ENCODE results near the gene KLHL25.
"Not testable (repeated sequence)": the region's sequence is repeated elsewhere in the genome, so short reads cannot be mapped to it uniquely, and the experiment has no call there.

Gene KLHL25

DNA sequence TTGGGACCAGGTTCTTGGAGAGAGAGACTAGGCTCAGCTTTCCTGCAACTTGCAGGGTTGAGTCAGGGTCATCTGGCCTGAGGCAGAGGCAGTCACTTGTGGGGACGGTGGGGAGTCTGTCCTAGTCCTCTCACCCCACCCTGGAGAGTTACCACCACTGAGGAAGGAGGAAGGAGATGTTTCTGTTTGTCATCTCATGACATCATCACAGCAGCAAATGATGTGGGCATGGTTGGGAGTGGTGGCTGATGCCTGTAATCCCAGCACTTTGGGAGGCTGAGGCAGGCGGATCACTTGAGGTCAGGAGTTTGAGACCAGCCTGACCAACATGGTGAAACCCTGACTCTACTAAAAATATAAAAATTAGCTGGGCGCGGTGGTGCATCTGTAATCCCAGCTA is 35.0 kb upstream of the KLHL25 start:
- not testable (repeated sequence) for H3K9me3 ChIP-seq (ENCODE audit: control insufficient read depth, insufficient read depth, low read depth, low read length); H3K36me3 ChIP-seq (ENCODE audit: control insufficient read depth, insufficient read depth, low read length); H3K9ac ChIP-seq (ENCODE audit: low read length); H3K4me3 ChIP-seq (ENCODE audit: low read depth, low read length); H3K4me1 ChIP-seq (ENCODE audit: control insufficient read depth, insufficient read depth, low read length); H3K27me3 ChIP-seq (ENCODE audit: control insufficient read depth, insufficient read depth, low read length); H3K27ac ChIP-seq (ENCODE audit: low read depth, low read length)

GRCh38 chr15:85828874-85829273 is 34.1 kb upstream of the KLHL25 start:
- Histone ChIP-seq H3K9me3 (ENCODE audit: control insufficient read depth, insufficient read depth, low read depth, low read length) (no peaks in the 10 kb centered on the region), H3K36me3 (ENCODE audit: control insufficient read depth, insufficient read depth, low read length) (no peaks in the 10 kb centered on the region), H3K27me3 (ENCODE audit: control insufficient read depth, insufficient read depth, low read length) (no peaks in the 10 kb centered on the region), H3K9ac (ENCODE audit: low read length) (no peak overlapping the region), H3K27ac (ENCODE audit: low read depth, low read length) (no peak overlapping the region), H3K4me3 (ENCODE audit: low read depth, low read length) (no peak overlapping the region), H3K4me1 (ENCODE audit: control insufficient read depth, insufficient read depth, low read length) (no peaks in the 10 kb centered on the region; the same call in 1 of the 2 replicates)

DNA sequence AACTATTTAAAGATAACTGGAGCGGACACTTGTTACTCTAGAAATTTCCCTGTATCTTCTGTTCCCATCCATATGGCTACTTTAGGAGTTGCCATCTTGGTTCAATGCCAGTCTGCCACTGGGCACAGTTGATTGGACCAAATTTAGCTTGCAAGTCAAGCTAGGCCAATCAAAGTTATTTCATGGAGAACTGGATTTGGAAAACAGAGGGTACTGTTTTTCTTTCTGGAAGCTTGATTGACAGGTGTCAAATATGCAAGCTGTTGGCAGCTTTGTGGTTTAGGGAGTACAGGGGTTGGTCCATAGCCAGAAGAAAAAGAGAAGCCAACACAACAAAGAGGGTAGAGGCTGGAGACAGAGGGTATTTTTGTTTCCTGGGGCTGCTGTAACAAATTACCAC is 33.4 kb upstream of the KLHL25 start:
- Histone ChIP-seq H3K4me1 (ENCODE audit: control insufficient read depth, insufficient read depth, low read length) (no peaks in the 10 kb centered on the region; the same call in 1 of the 2 replicates), H3K27ac (ENCODE audit: low read depth, low read length) (no peak overlapping the region), H3K27me3 (ENCODE audit: control insufficient read depth, insufficient read depth, low read length) (no peaks in the 10 kb centered on the region), H3K9me3 (ENCODE audit: control insufficient read depth, insufficient read depth, low read depth, low read length) (no peaks in the 10 kb centered on the region), H3K36me3 (ENCODE audit: control insufficient read depth, insufficient read depth, low read length) (no peaks in the 10 kb centered on the region), H3K9ac (ENCODE audit: low read length) (no peak overlapping the region), H3K4me3 (ENCODE audit: low read depth, low read length) (no peak overlapping the region)

DNA sequence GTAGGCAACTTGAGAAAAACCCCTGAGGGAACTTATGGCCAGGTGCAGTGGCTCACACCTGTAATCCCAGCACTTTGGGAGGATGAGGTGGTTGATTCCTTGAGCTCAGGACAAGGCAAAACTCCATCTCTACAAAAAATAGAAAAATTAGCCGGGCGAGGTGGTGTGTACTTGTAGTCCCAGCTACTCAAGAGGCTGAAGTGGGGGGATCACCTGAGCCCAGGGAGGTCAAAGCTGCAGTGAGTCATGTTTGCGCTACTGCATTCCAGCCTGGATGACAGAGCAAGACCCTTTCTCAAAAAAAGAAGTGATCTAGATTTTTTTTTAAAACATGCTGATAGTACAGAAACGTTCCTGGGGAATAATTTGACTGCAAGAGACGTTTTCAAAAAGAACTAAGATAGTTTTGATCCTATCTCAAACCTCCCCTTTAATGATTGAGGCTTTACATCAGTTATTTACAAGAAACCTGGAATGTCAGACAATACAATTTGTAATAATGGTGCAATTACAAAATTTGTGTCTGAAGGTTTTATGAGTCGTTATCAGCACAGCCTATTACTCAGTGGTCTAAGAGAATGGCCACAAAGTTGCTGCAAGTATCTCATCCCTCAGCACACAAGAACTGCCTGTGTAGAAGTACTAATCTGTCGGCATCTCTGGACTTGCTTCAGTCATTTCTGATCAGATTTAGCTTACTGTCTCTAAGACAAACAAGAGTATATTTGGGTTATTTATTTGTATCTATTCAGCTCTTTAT is 32.2 kb upstream of the KLHL25 start:
- H3K9me3 ChIP-seq (ENCODE audit: control insufficient read depth, insufficient read depth, low read depth, low read length): no peaks in the 10 kb centered on the region
- H3K4me1 ChIP-seq (ENCODE audit: control insufficient read depth, insufficient read depth, low read length): no peaks in the 10 kb centered on the region; the same call in 1 of the 2 replicates
- H3K27ac ChIP-seq (ENCODE audit: low read depth, low read length): no peak overlapping the region
- no peaks in the 10 kb centered on the region for H3K27me3 ChIP-seq (ENCODE audit: control insufficient read depth, insufficient read depth, low read length)
- H3K9ac ChIP-seq (ENCODE audit: low read length): no peak overlapping the region
- no peak overlapping the region for H3K4me3 ChIP-seq (ENCODE audit: low read depth, low read length)
- H3K36me3 ChIP-seq (ENCODE audit: control insufficient read depth, insufficient read depth, low read length): no peaks in the 10 kb centered on the region

- H3K27me3 ChIP-seq (ENCODE audit: control insufficient read depth, insufficient read depth, low read length): no peaks in the 10 kb centered on the region
- no peaks in the 10 kb centered on the region for H3K36me3 ChIP-seq (ENCODE audit: control insufficient read depth, insufficient read depth, low read length)
- H3K9me3 ChIP-seq (ENCODE audit: control insufficient read depth, insufficient read depth, low read depth, low read length): no peaks in the 10 kb centered on the region
- H3K9ac ChIP-seq (ENCODE audit: low read length): no peak overlapping the region
- no peaks in the 10 kb centered on the region; the same call in 1 of the 2 replicates for H3K4me1 ChIP-seq (ENCODE audit: control insufficient read depth, insufficient read depth, low read length)
- no peak overlapping the region for H3K4me3 ChIP-seq (ENCODE audit: low read depth, low read length)
- H3K27ac ChIP-seq (ENCODE audit: low read depth, low read length): no peak overlapping the region
Observed at GRCh38 chr15:85825719-85826118, 31.0 kb upstream of the KLHL25 start.

DNA sequence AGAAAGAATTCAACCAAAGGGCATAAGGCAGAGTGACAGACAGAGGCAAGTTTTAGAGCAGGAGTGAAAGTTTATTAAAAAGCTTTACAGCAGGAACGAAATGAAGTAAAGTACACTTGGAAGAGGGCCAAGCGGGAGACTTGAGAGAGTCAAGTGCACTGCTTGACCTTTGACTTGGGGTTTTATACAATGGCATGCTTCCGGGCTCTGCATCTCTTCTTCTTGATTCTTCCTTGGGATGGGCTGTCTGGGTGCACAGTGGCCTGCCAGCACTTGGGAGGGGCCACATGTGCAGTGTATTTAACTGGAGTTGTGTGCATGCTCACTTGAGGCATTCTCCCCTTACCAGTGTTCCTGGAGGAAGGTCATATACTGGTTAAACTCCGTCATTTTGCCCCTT is 30.4 kb upstream of the KLHL25 start:
- H3K27me3 ChIP-seq (ENCODE audit: control insufficient read depth, insufficient read depth, low read length): no peaks in the 10 kb centered on the region
- no peak overlapping the region for H3K27ac ChIP-seq (ENCODE audit: low read depth, low read length)
- no peaks in the 10 kb centered on the region for H3K36me3 ChIP-seq (ENCODE audit: control insufficient read depth, insufficient read depth, low read length)
- H3K4me1 ChIP-seq (ENCODE audit: control insufficient read depth, insufficient read depth, low read length): no peaks in the 10 kb centered on the region; the same call in 1 of the 2 replicates
- no peak overlapping the region for H3K4me3 ChIP-seq (ENCODE audit: low read depth, low read length)
- H3K9me3 ChIP-seq (ENCODE audit: control insufficient read depth, insufficient read depth, low read depth, low read length): no peaks in the 10 kb centered on the region
- no peak overlapping the region for H3K9ac ChIP-seq (ENCODE audit: low read length)

GRCh38 chr15:85821545-85821944 is 26.8 kb upstream of the KLHL25 start:
- Histone ChIP-seq H3K4me1 (ENCODE audit: control insufficient read depth, insufficient read depth, low read length) (no peaks in the 10 kb centered on the region), H3K4me3 (ENCODE audit: low read depth, low read length) (no peak overlapping the region), H3K9ac (ENCODE audit: low read length) (no peak overlapping the region), H3K9me3 (ENCODE audit: control insufficient read depth, insufficient read depth, low read depth, low read length) (no peaks in the 10 kb centered on the region), H3K36me3 (ENCODE audit: control insufficient read depth, insufficient read depth, low read length) (no peaks in the 10 kb centered on the region), H3K27me3 (ENCODE audit: control insufficient read depth, insufficient read depth, low read length) (no peaks in the 10 kb centered on the region), H3K27ac (ENCODE audit: low read depth, low read length) (no peak overlapping the region)

DNA sequence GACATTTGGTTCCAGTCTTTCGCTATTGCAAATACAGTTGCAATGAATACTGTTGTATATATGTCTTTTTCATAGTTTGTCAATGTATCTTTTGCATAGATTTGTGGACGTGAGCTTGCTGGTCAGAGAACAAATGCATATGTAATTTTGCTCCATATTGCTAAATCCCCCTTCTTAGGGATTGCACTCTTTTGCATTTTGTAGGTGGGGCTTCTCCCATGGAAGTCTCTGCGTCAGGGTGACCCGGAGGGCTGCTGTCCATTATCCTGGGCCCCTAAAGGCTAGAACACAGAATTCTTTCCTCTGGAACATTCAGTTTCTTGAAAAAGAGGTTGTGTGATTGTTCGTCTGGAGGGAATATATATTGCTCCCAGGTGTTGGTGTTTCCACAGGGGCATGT is 25.2 kb upstream of the KLHL25 start:
- Histone ChIP-seq H3K36me3 (ENCODE audit: control insufficient read depth, insufficient read depth, low read length) (no peaks in the 10 kb centered on the region), H3K9me3 (ENCODE audit: control insufficient read depth, insufficient read depth, low read depth, low read length) (no peaks in the 10 kb centered on the region), H3K27ac (ENCODE audit: low read depth, low read length) (no peak overlapping the region), H3K4me1 (ENCODE audit: control insufficient read depth, insufficient read depth, low read length) (no peaks in the 10 kb centered on the region), H3K9ac (ENCODE audit: low read length) (no peak overlapping the region), H3K4me3 (ENCODE audit: low read depth, low read length) (no peak overlapping the region), H3K27me3 (ENCODE audit: control insufficient read depth, insufficient read depth, low read length) (no peaks in the 10 kb centered on the region)

GRCh38 chr15:85813234-85813633 is 18.5 kb upstream of the KLHL25 start:
- no peaks in the 10 kb centered on the region for H3K27me3 ChIP-seq (ENCODE audit: control insufficient read depth, insufficient read depth, low read length)
- H3K9me3 ChIP-seq (ENCODE audit: control insufficient read depth, insufficient read depth, low read depth, low read length): no peaks in the 10 kb centered on the region
- no peak overlapping the region for H3K27ac ChIP-seq (ENCODE audit: low read depth, low read length)

DNA sequence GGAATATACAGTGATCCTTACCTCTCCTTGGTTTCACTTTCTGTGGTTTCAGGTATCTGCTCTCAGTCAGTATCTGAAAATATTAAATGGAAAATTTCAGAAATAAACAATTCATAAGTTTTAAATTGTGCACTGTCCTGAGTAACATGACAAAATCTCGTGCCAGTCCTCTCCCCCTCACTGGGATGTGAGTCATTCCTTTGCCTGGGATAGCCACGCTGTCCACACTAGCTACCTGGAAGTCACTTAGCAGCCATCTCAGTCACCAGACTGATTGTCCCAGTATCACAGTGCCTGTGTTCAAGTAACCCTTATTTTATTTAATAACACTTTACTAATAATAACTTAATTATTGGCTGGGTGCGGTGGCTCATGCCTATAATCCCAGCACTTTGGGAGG is 15.3 kb upstream of the KLHL25 start:
- no peaks in the 10 kb centered on the region for H3K9me3 ChIP-seq (ENCODE audit: control insufficient read depth, insufficient read depth, low read depth, low read length)
- no peak overlapping the region for H3K27ac ChIP-seq (ENCODE audit: low read depth, low read length)
- no peak overlapping the region for H3K9ac ChIP-seq (ENCODE audit: low read length)
- H3K4me1 ChIP-seq (ENCODE audit: control insufficient read depth, insufficient read depth, low read length): no peaks in the 10 kb centered on the region
- no peaks in the 10 kb centered on the region for H3K27me3 ChIP-seq (ENCODE audit: control insufficient read depth, insufficient read depth, low read length)
- H3K36me3 ChIP-seq (ENCODE audit: control insufficient read depth, insufficient read depth, low read length): no peaks in the 10 kb centered on the region
- no peak overlapping the region for H3K4me3 ChIP-seq (ENCODE audit: low read depth, low read length)

More at GRCh38 chr15:85813234-85813633, 18.5 kb upstream of the KLHL25 start:
- H3K4me3 ChIP-seq (ENCODE audit: low read depth, low read length): no peak overlapping the region
- no peaks in the 10 kb centered on the region for H3K36me3 ChIP-seq (ENCODE audit: control insufficient read depth, insufficient read depth, low read length)
- H3K9ac ChIP-seq (ENCODE audit: low read length): no peak overlapping the region
- H3K4me1 ChIP-seq (ENCODE audit: control insufficient read depth, insufficient read depth, low read length): no peaks in the 10 kb centered on the region

- Histone ChIP-seq H3K9me3 (ENCODE audit: control insufficient read depth, insufficient read depth, low read depth, low read length) (no peaks in the 10 kb centered on the region), H3K9ac (ENCODE audit: low read length) (no peak overlapping the region), H3K27me3 (ENCODE audit: control insufficient read depth, insufficient read depth, low read length) (no peaks in the 10 kb centered on the region), H3K27ac (ENCODE audit: low read depth, low read length) (no peak overlapping the region), H3K36me3 (ENCODE audit: control insufficient read depth, insufficient read depth, low read length) (no peaks in the 10 kb centered on the region), H3K4me3 (ENCODE audit: low read depth, low read length) (no peak overlapping the region), H3K4me1 (ENCODE audit: control insufficient read depth, insufficient read depth, low read length) (no peaks in the 10 kb centered on the region)
Observed at GRCh38 chr15:85805420-85805819, 10.7 kb upstream of the KLHL25 start.
